SKM-1 treated with dmso at 0.1 percent for 144 hours (cell line): Measurements from ENCODE around the gene C3orf22.

ENCODE experiments used
- DNase-seq: peaks from one replicate; lab custom pipeline; 2025; ENCODE audit not compliant: unreplicated experiment; lab: John Stamatoyannopoulos, UW

C3orf22 gene

DNA sequence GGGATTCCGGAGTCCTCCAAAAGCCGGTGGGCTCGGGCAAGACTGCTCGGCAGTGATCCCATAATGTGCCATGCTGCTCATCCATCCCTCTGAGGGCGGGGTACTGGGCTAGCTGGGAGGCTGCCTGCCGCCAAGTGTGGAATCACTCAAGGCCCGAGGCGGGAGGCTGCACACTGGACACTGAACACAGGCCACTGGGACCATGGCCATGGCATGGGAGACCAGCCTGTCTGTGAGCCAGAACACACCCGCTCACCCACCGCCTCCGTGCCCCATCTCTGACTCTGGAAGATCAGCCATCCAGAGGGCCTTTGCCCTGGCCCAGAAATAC is 1.4 kb downstream of the C3orf22 start:
- DNase-seq, result no peak

DNA sequence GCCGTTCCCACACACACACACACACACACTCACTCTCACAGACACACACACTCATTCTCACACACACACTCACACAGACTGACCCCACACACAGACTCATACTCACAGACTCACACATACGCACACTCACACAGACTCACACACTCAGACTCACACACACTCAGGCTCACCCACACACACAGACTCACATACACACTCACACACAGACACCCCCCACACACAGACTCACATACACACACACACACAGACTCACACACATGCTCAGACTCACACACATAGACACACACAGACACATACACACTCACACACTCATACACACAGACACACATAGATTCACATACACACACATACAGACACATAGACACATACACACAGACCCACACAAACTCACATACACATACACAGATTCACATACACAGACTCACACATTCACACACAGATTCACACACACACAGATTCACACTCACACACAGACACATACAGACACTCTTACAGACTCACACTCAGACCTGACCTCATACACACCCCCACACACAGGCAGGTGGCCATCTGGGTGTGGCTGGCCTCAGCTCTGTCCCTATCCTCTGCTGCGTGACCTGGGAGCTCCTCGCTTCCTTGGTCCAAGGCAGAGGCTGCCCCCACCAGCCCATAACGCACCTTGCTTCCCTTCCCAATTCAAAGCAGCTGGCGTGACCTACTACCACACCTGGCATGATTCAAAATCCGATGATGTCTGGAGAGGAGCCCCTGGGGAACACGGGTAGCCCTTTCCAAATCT is 1.9 kb downstream of the C3orf22 start:
- DNase-seq, result no peak

DNA sequence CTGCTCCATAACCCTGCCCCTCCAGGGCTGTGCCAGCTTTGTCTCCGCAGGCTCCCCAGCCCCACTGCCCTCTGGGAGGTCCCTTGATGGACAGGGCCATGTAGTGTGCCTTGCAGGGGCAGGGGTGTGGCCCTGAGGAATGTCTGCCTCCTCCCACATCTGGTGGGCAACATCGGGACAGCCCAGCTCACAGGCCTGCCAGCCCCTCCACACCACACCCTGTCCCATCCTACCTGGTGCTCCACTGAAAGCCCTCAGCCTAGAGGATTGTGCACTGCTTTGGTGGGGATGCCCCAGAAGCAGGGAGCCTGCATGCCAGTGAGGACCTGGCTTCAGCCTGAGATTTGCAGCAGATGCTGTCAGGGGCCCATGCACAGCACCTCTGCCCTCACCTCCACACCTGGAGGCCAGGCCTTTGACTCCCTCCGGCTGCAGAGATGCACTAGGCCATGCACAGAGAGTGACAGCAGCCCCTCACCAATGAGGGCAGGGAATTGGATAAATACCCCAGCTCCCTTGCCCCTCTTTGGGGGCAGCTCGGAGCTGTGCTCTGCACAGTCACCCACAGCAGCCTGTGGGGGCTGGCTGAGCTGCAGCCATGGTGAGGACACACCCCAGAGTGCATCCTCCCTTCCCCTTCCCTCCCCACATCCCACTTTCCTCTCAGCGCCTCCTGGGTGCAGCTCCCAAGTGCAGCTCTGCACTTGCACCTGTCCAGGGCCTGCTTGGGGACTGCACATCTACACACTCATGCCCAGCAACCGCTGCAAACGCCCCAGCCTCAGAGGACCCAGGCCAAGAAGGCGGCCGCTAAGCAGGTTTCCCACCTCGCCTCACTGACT is 2.7 kb downstream of the C3orf22 start:
- DNase-seq, result no peak

DNA sequence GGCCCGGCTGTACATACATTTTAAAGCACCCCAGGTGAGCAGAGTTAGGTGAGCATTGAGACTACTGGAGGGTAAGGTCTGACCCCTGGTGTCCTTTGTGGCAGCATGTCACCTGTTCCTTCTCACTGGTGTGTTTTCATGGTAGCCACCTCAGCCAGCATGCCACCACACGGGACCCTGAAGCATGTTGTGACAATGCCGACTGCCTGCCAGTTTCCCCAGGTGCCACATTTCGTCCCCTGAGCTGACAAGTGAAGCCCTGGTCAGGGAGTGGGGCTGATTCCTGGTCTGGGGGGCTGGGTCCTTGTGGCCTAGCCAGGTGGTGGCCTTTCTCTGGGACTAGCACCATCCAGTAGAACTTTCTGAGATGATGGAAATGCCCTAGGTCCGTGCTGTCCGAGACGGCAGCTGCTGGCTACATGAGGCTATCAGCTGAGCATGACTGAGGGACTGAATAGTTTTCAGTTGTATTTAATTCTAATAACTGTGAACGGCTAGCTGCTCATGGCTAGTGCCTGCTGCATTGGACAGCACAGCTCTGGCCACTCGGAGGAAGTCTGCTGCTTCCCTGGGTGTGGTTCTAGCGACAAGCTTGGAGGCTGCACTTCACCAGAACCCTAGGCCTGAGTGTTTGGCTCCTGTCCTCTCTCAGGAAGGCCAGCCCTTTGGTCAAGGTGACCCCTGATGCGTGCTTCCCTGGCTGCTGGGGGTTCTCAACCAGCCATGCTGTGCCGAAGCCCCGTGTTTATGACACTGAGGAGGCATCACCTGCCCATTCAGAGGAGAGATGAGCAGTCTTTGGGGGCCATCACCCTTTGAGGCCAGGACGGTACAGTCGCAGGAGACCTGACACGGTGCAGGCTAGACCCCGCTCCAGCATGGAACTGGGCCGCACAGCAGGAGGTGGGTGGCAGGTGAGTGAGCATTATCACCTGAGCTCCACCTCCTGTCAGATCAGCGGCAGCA is 3.9 kb downstream of the C3orf22 start:
- no peak for DNase-seq

DNA sequence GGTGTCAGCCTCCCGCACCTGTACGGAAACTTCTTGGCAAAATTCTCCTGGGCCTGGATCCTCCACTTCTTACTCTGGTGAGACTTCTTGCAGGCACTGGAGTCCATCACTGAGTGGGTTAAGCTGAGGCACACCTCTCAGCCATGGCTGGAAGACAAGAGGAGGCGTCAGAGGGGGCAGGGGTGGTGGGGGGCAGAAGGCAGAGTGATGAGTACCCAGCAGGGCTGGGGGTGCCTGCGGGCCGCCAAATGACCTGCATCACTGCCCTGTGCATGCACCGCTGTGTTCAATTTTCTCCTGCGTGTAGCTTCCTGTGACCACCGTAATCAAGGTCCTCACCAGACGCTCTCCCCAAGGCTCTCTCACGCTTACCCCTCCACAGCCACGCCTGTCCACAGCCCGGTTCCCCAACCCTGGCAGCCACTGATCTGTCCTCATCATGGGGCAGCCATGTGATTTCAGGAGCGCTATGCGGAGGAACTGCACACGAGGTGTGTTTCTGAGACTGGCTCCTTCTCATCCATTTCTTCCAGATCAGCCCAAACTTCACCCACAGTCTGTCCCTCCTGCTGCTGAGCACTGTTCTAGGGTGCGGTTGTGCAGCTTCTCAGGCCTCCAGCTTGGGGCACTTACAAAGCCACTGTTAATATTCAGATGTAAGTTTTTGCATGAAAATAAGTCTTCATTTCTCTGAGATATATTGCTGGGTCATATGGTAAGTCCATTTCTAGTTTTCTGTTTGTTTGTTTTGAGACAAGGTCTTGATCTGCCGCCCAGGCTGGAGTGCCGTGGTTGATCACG is 5.2 kb downstream of the C3orf22 start:
- no peak for DNase-seq

DNA sequence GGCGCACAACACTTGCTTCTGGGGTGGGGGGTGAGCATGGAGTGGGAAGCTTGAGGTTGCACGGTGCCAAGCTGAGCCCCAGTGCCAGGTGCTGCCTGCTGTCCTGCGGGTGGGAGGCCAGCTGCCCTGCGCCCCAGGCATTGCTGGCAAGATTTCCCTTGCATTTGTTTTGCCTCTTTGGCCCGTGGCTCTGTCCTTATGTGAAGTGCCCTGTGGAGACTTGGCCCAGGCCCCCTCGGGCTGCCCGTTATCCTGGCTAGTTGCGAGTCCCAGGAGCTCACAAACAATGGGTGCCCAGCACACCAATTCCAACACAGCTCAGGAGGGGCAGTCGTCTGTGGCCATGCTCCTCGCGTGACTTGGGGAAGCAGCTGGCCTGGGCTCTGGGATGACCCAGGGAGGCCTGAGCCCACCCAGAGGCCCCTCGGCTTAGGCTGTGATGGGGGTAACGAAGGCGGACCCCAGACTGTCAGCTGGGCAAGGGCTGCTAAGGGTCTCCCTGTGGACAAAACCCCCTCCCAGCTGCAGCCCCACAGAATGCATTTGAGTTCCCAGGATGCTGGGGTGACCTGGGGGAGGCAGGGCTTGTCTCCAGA is 5.9 kb downstream of the C3orf22 start:
- DNase-seq, result no peak

DNA sequence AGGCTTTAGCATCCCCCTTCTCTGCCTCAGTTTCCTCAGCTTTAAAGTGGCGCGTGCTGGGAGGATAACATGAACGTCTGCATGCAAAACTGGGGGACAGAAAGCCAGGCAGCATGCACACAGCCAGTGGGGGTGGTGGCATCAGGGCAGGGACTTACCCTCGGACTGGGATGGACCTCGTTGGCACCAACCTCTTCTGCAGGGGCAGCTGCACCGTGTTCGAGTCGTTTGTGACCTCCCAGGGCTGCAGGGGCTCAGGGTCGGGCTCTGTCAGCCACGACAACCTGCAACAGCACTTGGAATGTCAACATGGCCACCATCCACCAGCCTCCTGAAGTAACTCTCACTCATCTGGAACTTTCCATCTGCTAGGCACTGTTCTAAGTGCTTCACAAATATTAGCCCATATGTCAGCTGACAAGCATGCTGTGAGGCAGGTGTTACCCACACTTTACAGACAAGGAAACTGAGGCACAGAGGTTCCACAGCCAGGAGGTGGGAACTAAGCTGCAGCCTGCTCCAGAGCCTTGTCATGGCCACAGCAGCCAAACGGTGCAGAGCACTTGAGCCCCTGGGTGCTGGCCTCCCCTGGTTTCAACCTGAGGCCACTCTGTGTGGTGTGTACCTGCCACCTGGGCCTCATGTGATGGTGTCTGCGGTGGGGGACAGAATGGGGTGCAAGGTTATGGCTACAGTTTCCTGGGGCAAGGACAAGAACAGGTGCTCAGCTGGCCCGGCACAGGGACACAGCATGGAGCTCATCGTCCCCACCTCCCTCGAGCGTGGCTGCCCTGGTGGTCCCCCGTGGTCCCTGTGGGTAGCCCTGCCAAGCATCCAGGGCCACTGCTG is 6.7 kb downstream of the C3orf22 start:
- DNase-seq, result no peak

DNA sequence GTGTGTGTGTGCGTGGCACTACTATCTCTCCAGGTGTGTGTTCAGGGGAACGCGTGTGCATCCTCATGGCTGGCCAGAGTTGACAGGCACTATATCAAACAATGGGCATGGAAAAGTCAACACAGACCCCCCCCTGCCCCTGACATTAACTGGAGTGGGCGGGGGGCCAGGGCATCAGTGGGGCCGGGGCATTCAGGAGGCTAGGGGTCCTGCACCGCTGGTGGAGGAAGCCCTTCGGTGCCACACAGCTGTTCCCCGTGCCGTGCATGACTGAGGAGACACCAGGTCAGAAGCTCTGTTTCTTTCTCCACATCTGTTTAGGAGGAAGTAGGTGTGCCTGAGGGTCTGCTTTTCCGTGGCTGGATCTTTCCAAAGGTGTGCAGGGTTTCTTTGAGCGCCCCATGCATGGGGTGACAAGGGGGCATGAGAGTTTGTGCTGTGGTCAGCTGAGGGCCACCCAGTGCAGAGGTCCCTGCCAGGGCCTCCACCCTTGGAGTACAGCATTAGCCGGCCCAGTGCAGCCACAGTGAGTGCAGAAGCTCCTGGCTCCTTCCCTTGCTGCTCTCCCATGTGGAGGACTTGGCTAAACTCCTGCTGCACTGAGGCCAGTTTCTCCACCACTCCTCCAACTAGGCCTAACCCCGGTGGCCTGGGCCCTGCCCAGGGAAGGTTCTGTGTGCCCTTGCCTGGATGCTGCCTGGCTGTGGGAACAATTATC is 7.5 kb downstream of the C3orf22 start:
- no peak for DNase-seq

DNA sequence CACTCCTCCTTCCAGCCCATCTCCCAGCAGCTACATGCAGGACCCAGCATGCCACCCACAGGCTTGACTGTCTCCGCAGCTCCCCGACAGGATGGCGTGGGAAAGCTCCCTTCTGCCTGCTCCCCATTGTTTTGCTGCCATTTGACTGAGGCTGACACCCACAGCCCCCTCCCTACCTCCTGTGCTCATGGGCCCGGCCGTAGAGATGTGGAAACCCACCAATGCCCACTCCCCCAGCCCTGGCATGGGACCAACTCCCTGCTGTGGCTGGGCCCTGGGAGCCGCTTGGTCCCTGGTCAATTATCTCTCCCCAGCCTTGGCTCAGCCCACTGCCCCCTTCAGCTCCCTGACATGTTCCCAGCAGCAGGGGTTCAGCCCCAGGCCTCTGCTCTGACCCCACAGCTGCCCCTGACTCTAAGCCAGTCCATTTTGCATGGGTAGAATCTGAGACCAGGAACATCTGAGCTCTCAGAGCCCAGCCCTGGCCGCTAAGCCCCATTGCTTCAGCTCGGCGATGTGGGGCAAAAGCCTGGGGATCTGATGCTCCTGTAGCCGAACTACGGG is 8.2 kb downstream of the C3orf22 start:
- DNase-seq, result no peak

DNA sequence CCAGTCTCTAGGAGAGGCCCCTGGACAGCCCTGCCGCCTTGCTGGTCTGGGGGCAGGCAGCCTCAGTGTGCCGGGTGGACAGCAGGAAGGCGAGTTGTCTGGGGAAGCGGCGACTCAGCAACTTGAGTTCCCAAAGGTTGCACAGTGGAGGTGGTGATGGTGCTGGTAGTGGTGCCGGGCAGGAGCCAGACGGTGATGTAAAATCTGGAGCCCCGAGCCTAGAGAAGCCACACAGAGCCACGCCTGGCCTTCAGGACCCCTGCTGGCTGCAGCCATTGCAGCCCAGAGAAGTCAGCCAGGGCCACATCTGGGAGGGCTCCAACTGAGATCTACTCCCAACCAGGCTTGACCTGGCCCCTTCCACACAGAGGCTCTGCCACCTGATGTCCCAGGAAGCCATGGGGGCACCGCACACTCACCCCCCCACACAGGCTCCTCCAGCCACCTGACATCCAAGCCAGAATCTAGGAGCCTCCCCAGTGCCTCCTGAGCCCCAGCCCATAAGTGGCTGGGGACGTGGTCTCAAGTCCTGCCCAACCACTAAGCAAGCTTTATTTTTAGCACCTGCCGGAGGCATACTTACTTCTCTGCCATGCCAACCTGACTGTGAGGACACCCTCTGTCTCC is 8.8 kb downstream of the C3orf22 start:
- DNase-seq, result no peak

DNA sequence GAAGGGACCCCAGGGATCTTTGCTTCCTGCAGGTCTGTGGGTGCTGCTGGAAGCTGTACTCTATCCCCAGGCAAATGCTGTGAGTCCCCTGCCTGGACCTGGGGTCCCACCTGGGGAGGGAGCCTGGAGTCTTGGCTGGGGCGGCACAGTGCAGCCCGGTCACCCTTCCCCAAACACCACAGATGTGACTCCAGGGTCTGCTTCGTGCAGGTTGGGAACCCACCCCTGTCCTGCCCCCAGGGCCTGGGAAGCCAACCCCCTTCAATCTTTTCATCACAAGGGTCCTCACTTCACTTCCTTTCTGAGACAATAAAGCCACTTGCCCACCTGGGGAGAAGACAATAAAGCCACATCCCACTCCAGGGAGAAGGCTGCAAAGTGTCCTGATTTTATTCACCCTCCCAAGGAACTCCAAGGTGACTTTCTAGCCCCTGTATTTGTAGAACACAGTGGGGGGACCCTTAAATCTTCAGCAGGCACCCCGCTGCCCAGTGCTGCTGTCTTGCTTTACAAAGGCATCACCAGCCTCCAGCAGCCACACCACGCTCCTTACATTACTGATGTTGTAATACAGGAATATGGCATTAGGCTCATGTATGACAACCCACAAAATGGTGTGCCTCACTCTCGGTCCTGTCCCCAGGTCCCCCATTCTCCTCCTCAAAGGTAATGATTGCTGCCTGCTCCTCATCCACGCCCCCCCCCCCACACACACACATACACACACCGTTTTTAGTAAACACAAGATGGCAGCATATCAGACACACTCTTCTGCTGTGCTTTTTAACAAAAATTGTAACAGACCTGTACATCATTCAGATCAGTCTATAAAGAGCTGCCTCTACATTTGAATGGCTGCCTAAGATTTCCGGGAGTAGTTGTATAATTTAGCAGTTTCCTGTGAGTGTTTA is 9.9 kb downstream of the C3orf22 start:
- no peak for DNase-seq

DNA sequence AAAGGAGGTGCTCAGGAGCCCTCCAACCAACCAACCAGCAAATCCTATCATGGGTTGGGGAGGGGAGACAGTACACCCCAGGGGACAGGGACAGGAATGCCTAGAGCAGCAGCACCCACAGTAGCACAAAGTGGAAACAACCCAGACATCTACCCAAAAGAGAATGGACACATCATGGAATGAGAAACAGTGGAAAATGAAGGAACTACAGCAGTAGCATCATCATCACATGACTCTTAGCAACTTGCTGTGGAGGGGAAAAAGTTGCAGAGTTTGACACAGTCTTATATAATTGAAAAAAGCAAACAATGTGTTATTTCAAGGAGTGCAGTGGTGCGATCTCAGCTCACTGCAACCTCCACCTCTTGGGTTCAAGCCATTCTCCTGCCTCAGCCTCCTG is 11.0 kb downstream of the C3orf22 start:
- no peak for DNase-seq

DNA sequence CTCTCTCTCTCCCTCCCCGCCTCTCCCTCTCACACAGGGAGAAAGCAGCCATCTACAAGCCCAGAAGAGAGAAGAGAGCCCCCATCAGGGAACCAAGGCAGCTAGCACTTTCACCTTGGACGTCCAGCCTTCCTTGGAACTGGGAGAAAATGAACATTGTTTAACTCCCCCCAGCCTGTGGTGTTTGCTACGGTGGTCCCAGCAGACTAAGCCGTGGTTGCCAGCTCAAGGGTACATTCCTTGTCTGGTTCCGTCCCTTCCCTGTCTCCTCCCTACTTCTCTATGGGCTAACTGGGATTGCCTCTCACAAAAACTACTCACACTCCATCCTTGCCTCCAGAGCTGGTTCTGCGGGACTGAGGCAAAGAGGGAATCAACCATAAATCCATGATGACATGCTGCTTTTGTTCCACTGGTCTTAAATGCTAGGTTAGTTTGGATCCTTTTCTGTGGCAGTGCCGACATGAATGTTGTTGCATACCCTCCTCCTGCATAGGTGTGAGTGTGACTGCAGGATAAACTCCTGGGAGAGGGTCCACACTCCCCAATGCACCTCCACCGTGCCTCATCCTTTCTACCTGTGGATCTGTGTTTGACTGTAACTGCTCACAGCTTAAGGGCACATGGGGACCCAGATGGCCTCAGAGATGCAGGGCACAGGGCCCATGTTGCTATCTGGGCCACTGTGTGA is 12.0 kb downstream of the C3orf22 start:
- DNase-seq, result no peak

DNA sequence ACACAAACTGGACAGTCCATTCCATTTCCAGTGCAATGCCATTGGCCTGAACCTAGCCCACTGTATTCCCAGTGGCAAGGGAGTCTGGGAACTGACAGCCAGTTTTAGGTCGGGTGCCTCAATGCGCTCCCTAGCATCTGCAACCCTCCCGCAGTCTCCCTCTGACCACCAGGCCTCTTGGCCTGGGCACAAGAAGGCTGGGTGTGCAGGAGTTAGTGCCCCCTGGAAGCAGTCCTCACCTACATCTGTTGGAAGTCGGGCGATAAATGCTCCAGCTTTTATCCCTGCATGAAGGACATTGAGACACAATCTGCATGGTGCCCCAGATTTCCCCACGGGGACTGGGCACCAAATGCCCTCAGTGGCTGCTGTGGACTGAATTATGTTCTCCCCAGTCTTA is 12.7 kb downstream of the C3orf22 start:
- no peak for DNase-seq

DNA sequence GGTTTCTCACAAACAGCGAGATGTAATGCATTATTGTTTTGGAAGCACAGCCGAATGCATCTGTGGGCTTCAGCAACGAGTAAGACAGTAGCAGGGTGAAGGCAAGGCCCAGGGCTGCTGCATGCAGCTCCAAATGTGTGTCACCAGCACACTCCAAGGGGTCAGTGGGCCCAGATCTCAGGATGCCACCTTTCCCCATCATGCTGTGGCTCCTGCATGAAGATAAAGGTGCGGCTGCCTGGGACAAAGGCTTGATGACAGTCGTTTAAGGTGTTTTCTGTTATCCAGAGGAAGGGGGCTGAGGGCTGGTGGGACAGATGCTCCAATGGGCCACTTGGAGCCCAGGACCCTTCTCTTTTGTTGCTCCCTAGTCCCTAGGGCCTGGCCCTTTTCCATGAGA is 13.2 kb downstream of the C3orf22 start:
- DNase-seq, result no peak

DNA sequence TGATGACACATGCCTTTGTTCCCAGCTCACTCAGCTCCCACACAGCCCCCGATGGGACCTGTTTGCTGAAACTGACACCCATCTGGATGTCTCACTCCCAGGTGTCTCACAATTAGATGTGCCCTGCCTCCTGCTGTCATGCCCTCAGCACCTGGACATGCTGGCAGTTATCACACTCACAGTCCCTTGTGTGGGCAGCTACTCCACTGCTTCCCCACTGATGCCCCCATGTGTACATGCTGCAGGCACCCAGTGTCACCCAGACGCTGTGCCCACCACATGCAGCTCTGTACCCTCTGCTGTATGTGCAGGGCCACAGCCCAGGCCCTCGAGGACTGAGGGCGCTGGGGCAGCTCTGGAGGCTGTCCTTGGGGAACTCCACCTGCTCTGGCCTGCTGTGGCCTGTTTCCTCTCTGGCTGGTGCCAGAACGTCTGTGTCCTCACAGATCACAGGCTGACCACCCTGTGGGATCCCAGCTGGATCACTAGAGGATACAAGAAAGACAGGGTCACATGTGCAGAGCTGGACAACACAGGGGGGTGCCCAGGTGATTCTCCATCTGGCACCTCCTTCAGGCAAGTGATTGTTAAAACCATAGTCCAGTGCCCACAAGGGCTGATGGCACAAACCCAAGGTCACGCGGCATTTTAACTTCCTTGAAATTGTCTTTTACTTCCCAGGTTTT is 14.0 kb downstream of the C3orf22 start:
- DNase-seq, result no peak
